Karpas-422 (cell line): Measurements from ENCODE around the gene RAI1. TPM values are rescaled to one million over a fixed set of nuclear protein-coding genes. Genes with fewer than 3 reads are reported as not detected.

Source experiments
- DNase-seq: peaks from one replicate; pipeline ENCODE4 v3.0.0-alpha.2; 2015
- H2AFZ ChIP-seq: fragments of 200-600 bp; sonication (generic); 2 replicates; pipeline ENCODE4 v1.6.1; 2014; ENCODE audit warnings: antibody characterized with exemption, low read length, mixed read lengths
- H3K27ac ChIP-seq: fragments of 200-600 bp; sonication (generic); 2 replicates; pipeline ENCODE4 v1.5.1; 2014; ENCODE audit warnings: mild to moderate bottlenecking, low read length, moderate library complexity
- H3K27me3 ChIP-seq: fragments of 200-600 bp; sonication (generic); 2 replicates; pipeline ENCODE4 v1.6.1; 2014; ENCODE audit warnings: low read length, mixed read lengths
- H3K36me3 ChIP-seq: fragments of 200-600 bp; sonication (generic); 2 replicates; pipeline ENCODE4 v1.6.1; 2014; ENCODE audit warnings: low read length, mixed read lengths; ENCODE audit not compliant: insufficient read depth
- H3K4me1 ChIP-seq: fragments of 200-600 bp; sonication (generic); 2 replicates; pipeline ENCODE4 v1.6.1; 2014; ENCODE audit warnings: mild to moderate bottlenecking, low read length, mixed read lengths
- H3K4me2 ChIP-seq: fragments of 200-600 bp; sonication (generic); 2 replicates; pipeline ENCODE4 v1.6.1; 2014; ENCODE audit warnings: low read length, low read depth, mild to moderate bottlenecking; ENCODE audit not compliant: poor library complexity, severe bottlenecking
- H3K4me3 ChIP-seq: fragments of 200-600 bp; sonication (generic); 2 replicates; pipeline ENCODE4 v1.5.1; 2014; ENCODE audit warnings: mild to moderate bottlenecking, antibody characterized with exemption, low read length, mixed read lengths
- H3K79me2 ChIP-seq: fragments of 200-600 bp; sonication (generic); 2 replicates; pipeline ENCODE4 v1.6.1; 2014; ENCODE audit warnings: mild to moderate bottlenecking, low read length, mixed read lengths
- H3K9ac ChIP-seq: fragments of 200-600 bp; sonication (generic); 2 replicates; pipeline ENCODE4 v1.6.0; 2014; ENCODE audit warnings: low read length
- H3K9me2 ChIP-seq: fragments of 200-600 bp; sonication (generic), shearing (Covaris generic); replicated peaks from 2 replicates; pipeline ENCODE4 v1.6.0; 2014; ENCODE audit warnings: mild to moderate bottlenecking, low read length, moderate library complexity; ENCODE audit not compliant: insufficient read depth
- H3K9me3 ChIP-seq: fragments of 300-700, 200-600 bp; sonication (generic); 2 replicates; pipeline ENCODE4 v1.6.1; 2014; ENCODE audit warnings: low read length, mixed read lengths
- H4K20me1 ChIP-seq: fragments of 200-600 bp; sonication (generic); 2 replicates; pipeline ENCODE4 v1.6.1; 2014; ENCODE audit warnings: mild to moderate bottlenecking, antibody characterized with exemption, low read length, low read depth; ENCODE audit not compliant: insufficient read depth
- total RNA-seq: library from RNA; depleted of rRNA; stranded (reverse); fragments of >200 nt; shearing (Covaris generic); gene quantifications from 2 replicates; pipeline ENCODE4 v1.2.3, GENCODE V29; 2014; ENCODE audit warnings: low replicate concordance

The RAI1 gene
- total RNA-seq, 1 experiment from 2014 or later = 18.2 TPM

GRCh38 chr17:17661134-17661533 lies 20.1 kb upstream of the RAI1 start:
- peaks cover 8% of the 10 kb centered on the region; the same call in 1 of the 2 replicates for H3K9me3 ChIP-seq
- no peak overlapping the region for H3K27ac ChIP-seq
- DNase-seq = no peak
- H2AFZ ChIP-seq = no peak overlapping the region
- H3K4me2 ChIP-seq = peak overlapping the region; percentile 45
- peaks cover 24% of the 10 kb centered on the region for H3K4me1 ChIP-seq
- H3K36me3 ChIP-seq = no peaks in the 10 kb centered on the region
- H3K9me2 ChIP-seq = no peaks in the 10 kb centered on the region
- H3K4me3 ChIP-seq = no peak overlapping the region
- H3K9ac ChIP-seq = no peak overlapping the region
- no peaks in the 10 kb centered on the region for H3K79me2 ChIP-seq
- no peaks in the 10 kb centered on the region for H4K20me1 ChIP-seq
- H3K27me3 ChIP-seq = peaks cover 5% of the 10 kb centered on the region; the same call in 1 of the 2 replicates

GRCh38 chr17:17661834-17662385 lies 19.3 kb upstream of the RAI1 start:
- no peaks in the 10 kb centered on the region for H4K20me1 ChIP-seq
- H3K4me1 ChIP-seq = peaks cover 24% of the 10 kb centered on the region
- no peak overlapping the region for H3K4me3 ChIP-seq

GRCh38 chr17:17663160-17664063 lies 17.8 kb upstream of the RAI1 start:
- H2AFZ ChIP-seq = no peak overlapping the region
- H3K4me1 ChIP-seq = peaks cover 24% of the 10 kb centered on the region
- no peak overlapping the region for H3K27ac ChIP-seq
- no peak overlapping the region for H3K9ac ChIP-seq
- H3K27me3 ChIP-seq = peaks cover 5% of the 10 kb centered on the region; the same call in 1 of the 2 replicates
- peak; percentile 75 for DNase-seq
- H3K4me3 ChIP-seq = no peak overlapping the region
- H3K9me3 ChIP-seq = peaks cover 5% of the 10 kb centered on the region; the same call in 1 of the 2 replicates
- H4K20me1 ChIP-seq = no peaks in the 10 kb centered on the region
- H3K36me3 ChIP-seq = no peaks in the 10 kb centered on the region
- H3K4me2 ChIP-seq = no peak overlapping the region
- no peaks in the 10 kb centered on the region for H3K9me2 ChIP-seq
- H3K79me2 ChIP-seq = no peaks in the 10 kb centered on the region

More at GRCh38 chr17:17661834-17662385, 19.3 kb upstream of the RAI1 start:
- H3K27me3 ChIP-seq = peaks cover 5% of the 10 kb centered on the region; the same call in 1 of the 2 replicates
- H3K27ac ChIP-seq = no peak overlapping the region
- peak; percentile 66 for DNase-seq
- peak overlapping the region; percentile 9; the same call in 1 of the 2 replicates for H2AFZ ChIP-seq
- peak overlapping the region; percentile 45 for H3K4me2 ChIP-seq
- H3K9ac ChIP-seq = peak overlapping the region; percentile 16; the same call in 1 of the 2 replicates
- H3K9me2 ChIP-seq = no peaks in the 10 kb centered on the region
- H3K36me3 ChIP-seq = no peaks in the 10 kb centered on the region
- peaks cover 8% of the 10 kb centered on the region; the same call in 1 of the 2 replicates for H3K9me3 ChIP-seq
- no peaks in the 10 kb centered on the region for H3K79me2 ChIP-seq

GRCh38 chr17:17664064-17664452 lies 17.2 kb upstream of the RAI1 start:
- no peak overlapping the region for H3K4me3 ChIP-seq
- no peaks in the 10 kb centered on the region for H3K79me2 ChIP-seq
- H3K9me2 ChIP-seq = no peaks in the 10 kb centered on the region
- H3K4me2 ChIP-seq = no peak overlapping the region
- DNase-seq = no peak
- H3K9ac ChIP-seq = no peak overlapping the region
- peaks cover 24% of the 10 kb centered on the region for H3K4me1 ChIP-seq
- peaks cover 5% of the 10 kb centered on the region; the same call in 1 of the 2 replicates for H3K27me3 ChIP-seq
- H2AFZ ChIP-seq = no peak overlapping the region
- peaks cover 5% of the 10 kb centered on the region; the same call in 1 of the 2 replicates for H3K9me3 ChIP-seq
- no peaks in the 10 kb centered on the region for H3K36me3 ChIP-seq
- no peak overlapping the region for H3K27ac ChIP-seq
- H4K20me1 ChIP-seq = no peaks in the 10 kb centered on the region

- peaks cover 24% of the 10 kb centered on the region for H3K4me1 ChIP-seq
- H3K4me2 ChIP-seq = no peak overlapping the region
- no peaks in the 10 kb centered on the region for H3K79me2 ChIP-seq
- H3K27ac ChIP-seq = no peak overlapping the region
- H3K9ac ChIP-seq = no peak overlapping the region
- H4K20me1 ChIP-seq = no peaks in the 10 kb centered on the region
- H3K27me3 ChIP-seq = no peaks in the 10 kb centered on the region
- H3K9me2 ChIP-seq = no peaks in the 10 kb centered on the region
- H2AFZ ChIP-seq = no peak overlapping the region
- no peaks in the 10 kb centered on the region for H3K9me3 ChIP-seq
- H3K4me3 ChIP-seq = no peak overlapping the region
- DNase-seq = no peak
- H3K36me3 ChIP-seq = no peaks in the 10 kb centered on the region
Measured at GRCh38 chr17:17665255-17665654, 16.0 kb upstream of the RAI1 start.

GRCh38 chr17:17666111-17666714 lies 15.0 kb upstream of the RAI1 start:
- Histone ChIP-seq H3K36me3 (no peaks in the 10 kb centered on the region), H3K27ac (no peak overlapping the region), H3K27me3 (no peaks in the 10 kb centered on the region), H3K9me2 (no peaks in the 10 kb centered on the region), H2AFZ (no peak overlapping the region), H3K4me2 (no peak overlapping the region), H3K9me3 (no peaks in the 10 kb centered on the region), H3K4me1 (peaks cover 24% of the 10 kb centered on the region), H3K79me2 (no peaks in the 10 kb centered on the region), H3K4me3 (no peak overlapping the region), H3K9ac (no peak overlapping the region), H4K20me1 (no peaks in the 10 kb centered on the region)
- no peak for DNase-seq

GRCh38 chr17:17667231-17667630 lies 14.0 kb upstream of the RAI1 start:
- no peaks in the 10 kb centered on the region for H3K79me2 ChIP-seq
- H4K20me1 ChIP-seq = no peaks in the 10 kb centered on the region
- no peaks in the 10 kb centered on the region for H3K9me2 ChIP-seq
- H3K4me1 ChIP-seq = peaks cover 19% of the 10 kb centered on the region
- H3K9me3 ChIP-seq = no peaks in the 10 kb centered on the region
- no peaks in the 10 kb centered on the region for H3K36me3 ChIP-seq
- no peak for DNase-seq
- H3K4me2 ChIP-seq = no peak overlapping the region
- no peak overlapping the region for H2AFZ ChIP-seq
- no peak overlapping the region for H3K27ac ChIP-seq
- no peaks in the 10 kb centered on the region for H3K27me3 ChIP-seq
- no peak overlapping the region for H3K9ac ChIP-seq
- H3K4me3 ChIP-seq = no peak overlapping the region

- no peak overlapping the region for H3K4me3 ChIP-seq
- no peaks in the 10 kb centered on the region for H4K20me1 ChIP-seq
- H3K36me3 ChIP-seq = no peaks in the 10 kb centered on the region
- H3K9ac ChIP-seq = no peak overlapping the region
- no peak for DNase-seq
- H3K9me2 ChIP-seq = no peaks in the 10 kb centered on the region
- H3K4me1 ChIP-seq = peaks cover 19% of the 10 kb centered on the region
- H3K4me2 ChIP-seq = no peak overlapping the region
- H3K79me2 ChIP-seq = no peaks in the 10 kb centered on the region
- no peak overlapping the region for H2AFZ ChIP-seq
- H3K27me3 ChIP-seq = no peaks in the 10 kb centered on the region
- no peaks in the 10 kb centered on the region for H3K9me3 ChIP-seq
- H3K27ac ChIP-seq = no peak overlapping the region
Measured at GRCh38 chr17:17667947-17668346, 13.3 kb upstream of the RAI1 start.
